GM13976 (cell line): ENCODE measurements around the gene GTF2H4.

Source experiments
- DNase-seq: peaks from one replicate; pipeline ENCODE4 v3.0.0; 2012; ENCODE audit warnings: low spot score
- in situ Hi-C: fragments of 300-500 bp; cut with MboI; formaldehyde crosslinking; loops from one replicate; pipeline ENCODE4 v1.12.0; 2022; ENCODE audit warnings: low sequenced_read_pairs, mixed read lengths, inconsistent platforms; ENCODE audit not compliant: unreplicated experiment
- TF ChIP-seq, protein P1 (sequence below): IDR thresholded peaks from 2 replicates; pipeline ENCODE4 v1.5.1; 2012; ENCODE audit warnings: borderline replicate concordance, mild to moderate bottlenecking; ENCODE audit not compliant: insufficient read depth; ENCODE audit errors: extremely low read depth, missing control alignments, control extremely low read depth

The GTF2H4 gene

DNA sequence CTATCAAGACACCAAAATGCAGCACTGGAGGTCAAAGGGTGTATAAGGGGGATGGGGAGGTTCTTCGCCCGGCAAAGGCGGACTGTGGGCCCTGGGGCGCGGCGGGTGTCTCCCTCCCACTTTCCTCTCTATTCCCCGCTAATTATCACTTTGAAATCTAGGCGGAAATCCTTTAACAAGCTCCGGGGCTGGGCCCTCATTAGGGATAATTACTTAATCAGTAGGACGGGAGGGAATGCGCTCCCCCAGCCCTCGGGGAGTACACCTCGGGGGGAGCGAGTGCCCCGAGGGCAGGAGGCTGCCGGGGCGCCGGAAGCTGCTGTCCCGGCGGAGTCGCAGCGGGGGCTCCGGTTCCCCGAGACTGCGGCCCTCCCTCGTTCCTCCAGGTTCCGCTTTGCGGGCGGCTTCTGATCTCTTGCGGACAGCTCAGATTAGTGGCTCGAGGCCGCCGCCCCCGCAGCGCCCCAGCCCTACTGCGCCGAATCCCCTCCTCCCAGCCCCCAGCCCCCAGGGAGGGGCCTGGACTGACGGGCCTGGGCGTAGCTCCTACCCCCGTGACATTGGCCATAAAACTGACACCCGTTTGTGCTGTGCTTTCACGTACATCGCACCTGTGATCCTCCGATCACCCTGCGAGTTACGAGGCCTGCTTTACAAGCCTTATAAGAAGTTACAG, 47.5 kb downstream of the GTF2H4 start:
- TF ChIP-seq, protein P1, sequence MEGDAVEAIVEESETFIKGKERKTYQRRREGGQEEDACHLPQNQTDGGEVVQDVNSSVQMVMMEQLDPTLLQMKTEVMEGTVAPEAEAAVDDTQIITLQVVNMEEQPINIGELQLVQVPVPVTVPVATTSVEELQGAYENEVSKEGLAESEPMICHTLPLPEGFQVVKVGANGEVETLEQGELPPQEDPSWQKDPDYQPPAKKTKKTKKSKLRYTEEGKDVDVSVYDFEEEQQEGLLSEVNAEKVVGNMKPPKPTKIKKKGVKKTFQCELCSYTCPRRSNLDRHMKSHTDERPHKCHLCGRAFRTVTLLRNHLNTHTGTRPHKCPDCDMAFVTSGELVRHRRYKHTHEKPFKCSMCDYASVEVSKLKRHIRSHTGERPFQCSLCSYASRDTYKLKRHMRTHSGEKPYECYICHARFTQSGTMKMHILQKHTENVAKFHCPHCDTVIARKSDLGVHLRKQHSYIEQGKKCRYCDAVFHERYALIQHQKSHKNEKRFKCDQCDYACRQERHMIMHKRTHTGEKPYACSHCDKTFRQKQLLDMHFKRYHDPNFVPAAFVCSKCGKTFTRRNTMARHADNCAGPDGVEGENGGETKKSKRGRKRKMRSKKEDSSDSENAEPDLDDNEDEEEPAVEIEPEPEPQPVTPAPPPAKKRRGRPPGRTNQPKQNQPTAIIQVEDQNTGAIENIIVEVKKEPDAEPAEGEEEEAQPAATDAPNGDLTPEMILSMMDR, result peak; percentile 0
- in situ Hi-C loops, result no loop called here
- peak; percentile 87 for DNase-seq

DNA sequence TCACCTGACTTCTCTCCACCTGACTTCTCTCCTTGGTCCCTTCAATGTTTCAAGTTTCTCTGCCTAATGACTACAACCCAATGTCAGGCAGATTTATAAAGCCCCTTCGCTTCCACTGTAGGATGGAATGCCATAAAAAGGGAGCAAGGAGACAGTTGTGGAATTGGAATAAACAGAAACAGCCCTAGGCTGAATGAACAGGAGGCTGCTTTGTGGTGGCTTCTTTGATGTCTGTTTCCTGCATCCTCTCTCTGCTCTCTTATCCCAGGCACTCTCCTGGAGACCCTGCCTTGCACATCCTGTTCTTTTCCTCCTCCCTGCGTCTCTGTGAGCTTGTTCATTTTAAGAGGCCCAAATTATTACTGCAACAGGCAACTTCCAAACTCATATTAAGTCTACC, 49.7 kb downstream of the GTF2H4 start:
- no peak for DNase-seq
- in situ Hi-C loops, result no loop called here
- TF ChIP-seq, protein P1, result no peak

DNA sequence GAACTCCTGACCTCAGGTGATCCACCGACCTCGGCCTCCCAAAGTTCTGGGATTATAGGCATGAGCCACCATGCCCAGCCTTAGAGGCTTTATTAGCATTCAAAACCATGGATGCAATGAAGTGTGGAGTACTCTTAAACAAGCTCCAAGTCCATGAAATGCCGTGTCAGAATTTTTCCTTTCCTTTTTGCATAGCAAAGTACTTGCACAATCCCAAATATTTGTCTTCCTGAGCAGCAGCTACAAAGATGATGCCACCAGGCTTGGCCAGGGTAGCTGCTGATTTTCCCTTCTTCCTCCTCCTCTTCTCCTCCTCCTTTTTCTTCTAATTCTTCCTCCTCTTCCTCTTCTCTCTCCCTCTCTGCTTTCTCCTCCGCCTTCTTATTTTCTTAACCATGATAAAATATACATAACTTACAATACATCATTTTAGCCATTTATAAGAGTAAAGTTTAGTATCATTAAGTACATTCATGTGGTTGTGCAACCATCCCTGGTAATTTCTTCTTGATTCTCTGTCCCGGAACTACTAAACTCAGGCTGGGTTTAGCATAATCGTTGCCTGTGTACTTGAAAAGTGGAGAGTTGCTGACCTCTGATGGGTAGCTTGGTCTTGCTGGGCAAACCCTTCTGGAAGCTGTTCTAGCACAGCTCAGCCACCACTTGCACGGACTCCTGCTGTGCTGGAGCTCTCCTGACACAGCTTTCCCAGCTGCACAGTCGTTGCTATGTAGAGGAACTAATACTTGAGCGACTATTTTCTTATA, 53.1 kb downstream of the GTF2H4 start:
- TF ChIP-seq, protein P1, result no peak
- no peak for DNase-seq
- in situ Hi-C loops, result no loop called here

DNA sequence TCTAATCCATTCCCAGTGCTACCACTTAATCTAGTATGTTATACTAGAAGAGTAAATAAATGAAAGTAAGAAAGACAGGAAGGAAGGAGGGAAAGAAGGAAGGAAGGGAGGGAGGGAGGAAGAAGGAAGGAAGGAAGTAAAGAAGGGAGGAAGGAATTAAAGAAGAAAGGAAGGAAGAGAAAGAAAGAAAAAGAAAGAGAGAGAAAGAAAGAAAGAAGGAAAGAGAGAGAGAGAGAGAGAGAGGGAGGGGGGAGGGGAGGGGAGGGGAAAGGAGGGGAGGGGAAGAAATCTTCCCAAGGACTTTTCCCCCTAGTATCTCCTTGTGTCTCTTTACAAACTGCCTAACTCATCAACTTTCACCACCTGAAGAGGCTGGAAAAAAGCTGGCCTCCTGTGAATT, 54.7 kb downstream of the GTF2H4 start:
- TF ChIP-seq, protein P1, result no peak
- DNase-seq, result no peak
- in situ Hi-C loops, result no loop called here

DNA sequence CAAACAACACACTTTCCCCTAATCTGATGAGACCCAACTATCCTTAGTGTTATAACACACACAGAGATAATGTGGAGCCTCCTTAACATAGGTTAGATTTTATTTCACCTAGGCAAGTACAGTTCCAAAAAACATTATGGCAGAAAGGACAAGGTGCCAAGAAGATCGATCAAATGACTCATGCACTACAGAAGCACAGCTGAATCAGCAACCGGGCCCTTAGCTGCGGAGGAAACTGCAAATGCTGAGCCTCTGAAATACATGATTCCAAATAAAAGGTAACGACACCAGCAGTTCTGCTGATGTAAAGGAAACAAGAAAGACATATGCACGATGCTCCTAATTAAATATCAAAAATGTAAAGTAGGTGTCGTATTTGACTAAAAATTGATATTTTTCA, 55.6 kb downstream of the GTF2H4 start:
- TF ChIP-seq, protein P1, result no peak
- in situ Hi-C loops, result no loop called here
- DNase-seq, result no peak
